Transverse colon (tissue), 3 donors: Measurements from ENCODE around the gene TTC3.

Source experiments
- POLR2A ChIP-seq: fragments of 450-650 bp; IDR thresholded peaks from one replicate; pipeline ENCODE4 v1.6.1; 2016; ENCODE audit warnings: antibody characterized with exemption, mild to moderate bottlenecking, moderate library complexity
- TF ChIP-seq, protein P1 (sequence below), 5 experiments: fragments of 200-600 bp in 3 of 5; fragments of 450-650 bp in 2 of 5; sonication (generic) in 3 of 5; IDR thresholded peaks; 1 replicate in 2 of 5; 2 replicates in 3 of 5; pipeline ENCODE4 v1.5.1; 2016 to 2017; ENCODE audit warnings: antibody characterized with exemption in 5 of 5, inconsistent platforms in 3 of 5, mild to moderate bottlenecking in 2 of 5, moderate library complexity in 1 of 5

GRCh38 chr21:37055271-37055855 is 17.7 kb upstream of the TTC3 start:
- no peak for TF ChIP-seq POLR2A
- TF ChIP-seq, protein P1, sequence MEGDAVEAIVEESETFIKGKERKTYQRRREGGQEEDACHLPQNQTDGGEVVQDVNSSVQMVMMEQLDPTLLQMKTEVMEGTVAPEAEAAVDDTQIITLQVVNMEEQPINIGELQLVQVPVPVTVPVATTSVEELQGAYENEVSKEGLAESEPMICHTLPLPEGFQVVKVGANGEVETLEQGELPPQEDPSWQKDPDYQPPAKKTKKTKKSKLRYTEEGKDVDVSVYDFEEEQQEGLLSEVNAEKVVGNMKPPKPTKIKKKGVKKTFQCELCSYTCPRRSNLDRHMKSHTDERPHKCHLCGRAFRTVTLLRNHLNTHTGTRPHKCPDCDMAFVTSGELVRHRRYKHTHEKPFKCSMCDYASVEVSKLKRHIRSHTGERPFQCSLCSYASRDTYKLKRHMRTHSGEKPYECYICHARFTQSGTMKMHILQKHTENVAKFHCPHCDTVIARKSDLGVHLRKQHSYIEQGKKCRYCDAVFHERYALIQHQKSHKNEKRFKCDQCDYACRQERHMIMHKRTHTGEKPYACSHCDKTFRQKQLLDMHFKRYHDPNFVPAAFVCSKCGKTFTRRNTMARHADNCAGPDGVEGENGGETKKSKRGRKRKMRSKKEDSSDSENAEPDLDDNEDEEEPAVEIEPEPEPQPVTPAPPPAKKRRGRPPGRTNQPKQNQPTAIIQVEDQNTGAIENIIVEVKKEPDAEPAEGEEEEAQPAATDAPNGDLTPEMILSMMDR (IDR thresholded peaks at IDR 0.05), result no peak
